ENCODE results near the gene GPRC5B. TPM values are rescaled to one million over a fixed set of nuclear protein-coding genes. Genes with fewer than 3 reads are reported as not detected.

Gene GPRC5B
- total and polyA plus RNA-seq, 4 donors: 6.8 to 21.2 (median 9.5) TPM

DNA sequence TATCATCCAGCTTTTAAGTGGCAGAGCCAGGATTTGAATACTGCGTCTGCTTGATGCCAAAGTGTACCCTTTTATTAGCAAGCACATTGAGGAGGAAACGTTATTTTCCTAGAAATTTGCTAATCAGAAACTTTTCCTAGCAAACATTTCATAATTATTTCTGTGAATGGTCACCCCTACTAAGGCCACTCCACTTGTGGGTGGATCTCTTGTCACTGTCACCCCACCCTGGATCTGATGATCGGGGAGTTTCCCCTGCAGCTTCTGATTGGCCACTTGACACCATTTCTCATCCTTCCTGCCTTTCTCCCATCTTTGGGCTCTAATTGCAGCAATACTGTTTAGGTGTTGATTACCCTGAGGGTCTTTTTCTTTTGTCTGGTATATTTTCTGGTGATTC is 35.9 kb downstream of the GPRC5B start:
- ATAC-seq (ENCODE audit: insufficient read depth, low FRiP score): no peak
- H3K9me3 ChIP-seq (ENCODE audit: control insufficient read depth in 4 of 4, insufficient read depth in 3 of 4, low read length in 3 of 4): no peaks in the 10 kb centered on the region
- peaks cover 0 to 4% (median 0%) of the 10 kb centered on the region in 5 donors for H3K4me1 ChIP-seq (ENCODE audit: control insufficient read depth in 5 of 5, insufficient read depth in 5 of 5, low read length in 5 of 5)
- H3K9ac ChIP-seq (ENCODE audit: insufficient read depth in 1 of 2, low read length in 2 of 2): no peak overlapping the region
- H3K27ac ChIP-seq (ENCODE audit: low read depth in 1 of 2, low read length in 1 of 2): no peak overlapping the region
- TF ChIP-seq, protein P1, sequence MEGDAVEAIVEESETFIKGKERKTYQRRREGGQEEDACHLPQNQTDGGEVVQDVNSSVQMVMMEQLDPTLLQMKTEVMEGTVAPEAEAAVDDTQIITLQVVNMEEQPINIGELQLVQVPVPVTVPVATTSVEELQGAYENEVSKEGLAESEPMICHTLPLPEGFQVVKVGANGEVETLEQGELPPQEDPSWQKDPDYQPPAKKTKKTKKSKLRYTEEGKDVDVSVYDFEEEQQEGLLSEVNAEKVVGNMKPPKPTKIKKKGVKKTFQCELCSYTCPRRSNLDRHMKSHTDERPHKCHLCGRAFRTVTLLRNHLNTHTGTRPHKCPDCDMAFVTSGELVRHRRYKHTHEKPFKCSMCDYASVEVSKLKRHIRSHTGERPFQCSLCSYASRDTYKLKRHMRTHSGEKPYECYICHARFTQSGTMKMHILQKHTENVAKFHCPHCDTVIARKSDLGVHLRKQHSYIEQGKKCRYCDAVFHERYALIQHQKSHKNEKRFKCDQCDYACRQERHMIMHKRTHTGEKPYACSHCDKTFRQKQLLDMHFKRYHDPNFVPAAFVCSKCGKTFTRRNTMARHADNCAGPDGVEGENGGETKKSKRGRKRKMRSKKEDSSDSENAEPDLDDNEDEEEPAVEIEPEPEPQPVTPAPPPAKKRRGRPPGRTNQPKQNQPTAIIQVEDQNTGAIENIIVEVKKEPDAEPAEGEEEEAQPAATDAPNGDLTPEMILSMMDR (IDR thresholded peaks at IDR 0.05; ENCODE audit: control extremely low read depth, extremely low read depth): no peak
- no peaks in the 10 kb centered on the region for H3K27me3 ChIP-seq (ENCODE audit: control insufficient read depth in 3 of 3, insufficient read depth in 3 of 3, low read length in 2 of 3)
- no peaks in the 10 kb centered on the region for H3K36me3 ChIP-seq (ENCODE audit: control insufficient read depth in 4 of 4, insufficient read depth in 4 of 4, low read length in 4 of 4)
- no peak for DNase-seq
- 85 to 92% methylated on average over 3 of the region's 3 CpGs for WGBS, 2 donors
- H3K4me3 ChIP-seq: no peak overlapping the region

DNA sequence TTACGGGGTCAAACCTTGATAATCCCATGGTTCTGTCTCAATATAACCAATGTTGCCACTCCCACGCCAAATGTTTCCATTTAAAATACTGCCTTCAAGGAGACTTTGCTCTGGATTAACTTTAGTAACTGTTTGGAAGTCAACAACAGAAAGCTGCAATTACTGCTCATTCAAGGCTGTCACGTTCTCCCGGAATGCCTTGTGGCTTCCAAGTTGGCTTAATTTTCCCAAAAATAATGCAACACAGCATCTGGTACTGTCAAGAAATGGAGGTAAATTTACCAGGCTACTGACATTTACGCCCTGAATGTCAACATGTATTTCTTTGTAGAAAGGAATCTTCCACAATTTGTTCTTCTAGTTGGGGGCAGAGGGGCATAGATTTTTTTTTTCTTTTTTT is 38.2 kb downstream of the GPRC5B start:
- no peak for ATAC-seq (ENCODE audit: insufficient read depth, low FRiP score)
- Histone ChIP-seq H3K9me3 (ENCODE audit: control insufficient read depth in 4 of 4, insufficient read depth in 3 of 4, low read length in 3 of 4) (no peaks in the 10 kb centered on the region), H3K36me3 (ENCODE audit: control insufficient read depth in 4 of 4, insufficient read depth in 4 of 4, low read length in 4 of 4) (no peaks in the 10 kb centered on the region), H3K4me3 (no peak overlapping the region), H3K4me1 (ENCODE audit: control insufficient read depth in 5 of 5, insufficient read depth in 5 of 5, low read length in 5 of 5) (peaks cover 0 to 7% (median 0%) of the 10 kb centered on the region in 5 donors), H3K27me3 (ENCODE audit: control insufficient read depth in 3 of 3, insufficient read depth in 3 of 3, low read length in 2 of 3) (no peaks in the 10 kb centered on the region), H3K9ac (ENCODE audit: insufficient read depth in 1 of 2, low read length in 2 of 2) (no peak overlapping the region), H3K27ac (ENCODE audit: low read depth in 1 of 2, low read length in 1 of 2) (no peak overlapping the region)
- DNase-seq: no peak
- TF ChIP-seq, protein P1 (IDR thresholded peaks at IDR 0.05; ENCODE audit: control extremely low read depth, extremely low read depth): no peak
- 88 to 94% methylated on average over 5 of the region's 5 CpGs for WGBS, 2 donors

DNA sequence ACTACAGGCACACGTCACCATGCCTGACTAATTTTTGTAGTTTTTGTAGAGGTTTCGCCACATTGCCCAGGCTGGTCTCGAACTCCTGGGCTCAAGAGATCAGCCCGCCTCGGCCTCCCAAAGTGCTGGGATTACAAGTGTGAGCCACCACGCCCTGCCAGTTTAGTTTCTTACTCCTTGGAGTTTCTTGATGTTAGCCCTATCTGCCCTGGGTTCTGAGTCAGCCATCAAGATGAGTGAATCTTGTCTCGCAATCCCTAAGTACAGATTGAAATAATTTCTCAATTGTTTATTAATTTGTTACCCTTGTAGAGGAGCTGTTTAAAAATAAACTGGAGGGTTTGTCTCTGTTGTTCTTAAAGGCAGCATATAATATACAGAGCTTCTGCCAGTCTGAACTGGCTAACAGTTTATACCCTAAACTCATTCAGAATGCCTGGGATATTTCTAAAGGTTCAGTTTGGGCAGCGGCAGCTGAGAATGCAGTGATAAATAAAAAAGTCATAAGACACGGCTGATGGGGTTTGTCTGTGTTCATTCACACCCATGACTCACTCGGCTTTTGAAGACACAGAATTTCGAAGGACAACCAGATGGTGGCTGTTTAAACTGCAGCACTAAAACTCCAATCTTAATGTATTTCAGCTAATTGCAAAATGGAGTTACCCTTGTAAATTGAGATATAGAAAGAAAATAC is 39.6 kb downstream of the GPRC5B start:
- Histone ChIP-seq H3K9ac (ENCODE audit: insufficient read depth in 1 of 2, low read length in 2 of 2) (no peak overlapping the region), H3K27me3 (ENCODE audit: control insufficient read depth in 3 of 3, insufficient read depth in 3 of 3, low read length in 2 of 3) (no peaks in the 10 kb centered on the region), H3K9me3 (ENCODE audit: control insufficient read depth in 4 of 4, insufficient read depth in 3 of 4, low read length in 3 of 4) (no peaks in the 10 kb centered on the region), H3K36me3 (ENCODE audit: control insufficient read depth in 4 of 4, insufficient read depth in 4 of 4, low read length in 4 of 4) (peaks cover 0 to 1% (median 0%) of the 10 kb centered on the region in 4 donors), H3K4me1 (ENCODE audit: control insufficient read depth in 5 of 5, insufficient read depth in 5 of 5, low read length in 5 of 5) (peaks cover 0 to 7% (median 5%) of the 10 kb centered on the region in 5 donors), H3K4me3 (no peak overlapping the region), H3K27ac (ENCODE audit: low read depth in 1 of 2, low read length in 1 of 2) (peak overlapping the region in 1 of 2 donors; percentile 73)
- DNase-seq (no peak), ATAC-seq (ENCODE audit: insufficient read depth, low FRiP score) (no peak)
- TF ChIP-seq, protein P1 (IDR thresholded peaks at IDR 0.05; ENCODE audit: control extremely low read depth, extremely low read depth): no peak
- WGBS, 2 donors: 92 to 93% methylated on average over 11 of the region's 11 CpGs

Measured in lung (tissue), 12 donors.